Small intestine (tissue), 7 donors: Measurements from ENCODE around the gene PTPRCAP. TPM values are rescaled to one million over a fixed set of nuclear protein-coding genes. Genes with fewer than 3 reads are reported as not detected.

Experiments used
- DNase-seq, 2 donors: peaks; one replicate each; pipeline versions ENCODE4 v3.0.0 to v3.0.0-alpha.2; 2013
- FAIRE-seq: peaks from 2 replicates; lab custom pipeline; 2012; peaks lifted over from hg19 to GRCh38; lab: Jason Lieb, UNC
- H3K27ac ChIP-seq, 3 donors: one replicate each; pipeline ENCODE4 v1.5.1; 2013; ENCODE audit warnings: low read length in 2 of 3, mild to moderate bottlenecking in 2 of 3, control low read depth in 1 of 3, inconsistent platforms in 1 of 3, low read depth in 1 of 3, moderate library complexity in 1 of 3
- H3K27me3 ChIP-seq, 3 donors: one replicate each; pipeline ENCODE4 v1.6.1; 2013; ENCODE audit warnings: low read length in 3 of 3, inconsistent platforms in 1 of 3; ENCODE audit not compliant: control insufficient read depth in 3 of 3, insufficient read depth in 3 of 3
- H3K36me3 ChIP-seq, 3 donors: one replicate each; pipeline ENCODE4 v1.6.1; 2013; ENCODE audit warnings: low read length in 3 of 3, inconsistent platforms in 1 of 3, low read depth in 1 of 3, mild to moderate bottlenecking in 1 of 3, moderate library complexity in 1 of 3; ENCODE audit not compliant: control insufficient read depth in 3 of 3, insufficient read depth in 2 of 3
- H3K4me1 ChIP-seq, 3 donors: one replicate each; pipeline ENCODE4 v1.6.1; 2013; ENCODE audit warnings: low read length in 2 of 3, inconsistent platforms in 1 of 3, low read depth in 1 of 3, mild to moderate bottlenecking in 1 of 3, moderate library complexity in 1 of 3; ENCODE audit not compliant: control insufficient read depth in 3 of 3, insufficient read depth in 2 of 3
- H3K4me3 ChIP-seq, 3 donors: one replicate each; pipeline ENCODE4 v1.5.1; 2013; ENCODE audit warnings: low read length in 3 of 3, control low read depth in 1 of 3, inconsistent platforms in 1 of 3, low read depth in 1 of 3, mild to moderate bottlenecking in 1 of 3, moderate library complexity in 1 of 3
- H3K9me3 ChIP-seq, 2 donors: one replicate each; pipeline ENCODE4 v1.6.1; 2013; ENCODE audit warnings: low read depth in 1 of 2, low read length in 1 of 2; ENCODE audit not compliant: control insufficient read depth in 2 of 2, insufficient read depth in 1 of 2
- WGBS, 3 donors: extraction: QIAGEN DNeasy Blood & Tissue Kit; methylation state at CpG; one replicate each; pipeline ENCODE4 v1.1.7; 2013; 5-methylcytosine and 5-hydroxymethylcytosine counted together
- polyA plus RNA-seq, 4 donors: library from polyadenylated mRNA; stranded (reverse) in 3 of 4; unstranded in 1 of 4; fragments of 200-250 nt in 3 of 4; fragments of 120-200 nt in 1 of 4; gene quantifications; one replicate each; pipeline versions ENCODE4 v1.2.1 to v1.2.3, GENCODE V29; 2013
- donor health status: healthy with polysubstance abuse.
- donor health status: control.
- donor health status: control.
- donor health status: Bipolar disorder and iron deficiency.
- donor health status: healthy.

The PTPRCAP gene
- polyA plus RNA-seq, 4 donors = 7.5 to 34.6 (median 15.9) TPM

- no peak for DNase-seq
Observed at GRCh38 chr11:67411785-67412152, 25.7 kb downstream of the PTPRCAP start.

GRCh38 chr11:67410984-67411784 lies 26.3 kb downstream of the PTPRCAP start:
- no peak overlapping the region for H3K27ac ChIP-seq
- H3K4me3 ChIP-seq = no peak overlapping the region
- 68 to 81% (median 76%) methylated on average over 16 to 17 of the region's 17 CpGs for WGBS, 3 donors
- peaks cover 0 to 18% (median 2%) of the 10 kb centered on the region in 3 donors for H3K27me3 ChIP-seq
- FAIRE-seq (no peak), DNase-seq (no peak)
- no peaks in the 10 kb centered on the region for H3K9me3 ChIP-seq
- no peaks in the 10 kb centered on the region for H3K36me3 ChIP-seq
- H3K4me1 ChIP-seq = peaks cover 0 to 21% (median 2%) of the 10 kb centered on the region in 3 donors

More at GRCh38 chr11:67411785-67412152, 25.7 kb downstream of the PTPRCAP start:
- no peaks in the 10 kb centered on the region for H3K36me3 ChIP-seq
- WGBS, 3 donors = 30 to 60% (median 50%) methylated on average over 7 of the region's 7 CpGs
- no peaks in the 10 kb centered on the region for H3K9me3 ChIP-seq
- FAIRE-seq = no peak
- peaks cover 0 to 21% (median 2%) of the 10 kb centered on the region in 3 donors for H3K4me1 ChIP-seq
- H3K4me3 ChIP-seq = no peak overlapping the region
- no peak overlapping the region for H3K27ac ChIP-seq
- H3K27me3 ChIP-seq = peaks cover 0 to 18% (median 2%) of the 10 kb centered on the region in 3 donors

GRCh38 chr11:67410369-67410831 lies 27.1 kb downstream of the PTPRCAP start:
- Histone ChIP-seq H3K4me3 (no peak overlapping the region), H3K36me3 (no peaks in the 10 kb centered on the region), H3K9me3 (no peaks in the 10 kb centered on the region), H3K4me1 (peaks cover 0 to 24% (median 2%) of the 10 kb centered on the region in 3 donors), H3K27me3 (peaks cover 0 to 18% (median 2%) of the 10 kb centered on the region in 3 donors), H3K27ac (no peak overlapping the region)
- FAIRE-seq (no peak), DNase-seq (no peak)
- 50 to 57% (median 53%) methylated on average over 14 to 15 of the region's 15 CpGs for WGBS, 3 donors

GRCh38 chr11:67409781-67410368 lies 27.6 kb downstream of the PTPRCAP start:
- FAIRE-seq = no peak
- peaks cover 0 to 14% (median 2%) of the 10 kb centered on the region in 3 donors for H3K27me3 ChIP-seq

GRCh38 chr11:67409261-67409666 lies 28.2 kb downstream of the PTPRCAP start:
- Histone ChIP-seq H3K36me3 (no peaks in the 10 kb centered on the region), H3K4me3 (peak overlapping the region in 1 of 3 donors; percentile 38), H3K27me3 (peaks cover 0 to 12% (median 2%) of the 10 kb centered on the region in 3 donors), H3K4me1 (peaks cover 0 to 24% (median 0%) of the 10 kb centered on the region in 3 donors), H3K9me3 (no peaks in the 10 kb centered on the region), H3K27ac (peak overlapping the region in 1 of 3 donors; percentile 77)
- DNase-seq = peak in 1 of 2 donors; percentile 61
- no peak for FAIRE-seq
- WGBS, 3 donors = 56 to 67% (median 57%) methylated on average over 17 to 24 of the region's 24 CpGs

More at GRCh38 chr11:67409781-67410368, 27.6 kb downstream of the PTPRCAP start:
- Histone ChIP-seq H3K9me3 (no peaks in the 10 kb centered on the region), H3K27ac (peak overlapping the region in 1 of 3 donors; percentile 77), H3K4me1 (peaks cover 0 to 25% (median under 1%) of the 10 kb centered on the region in 3 donors), H3K36me3 (no peaks in the 10 kb centered on the region), H3K4me3 (peak overlapping the region in 1 of 3 donors; percentile 38)
- WGBS, 3 donors = 14 to 21% (median 18%) methylated on average over 11 to 13 of the region's 13 CpGs
- DNase-seq = peak; percentile 53 to 63

GRCh38 chr11:67408437-67409200 lies 28.9 kb downstream of the PTPRCAP start:
- 59 to 72% (median 66%) methylated on average over 18 of the region's 18 CpGs for WGBS, 3 donors
- FAIRE-seq (no peak), DNase-seq (no peak)
- Histone ChIP-seq H3K4me3 (no peak overlapping the region), H3K36me3 (no peaks in the 10 kb centered on the region), H3K27ac (peak overlapping the region in 2 of 3 donors; percentile 34 to 77), H3K4me1 (peaks cover 0 to 24% (median 0%) of the 10 kb centered on the region in 3 donors), H3K9me3 (no peaks in the 10 kb centered on the region), H3K27me3 (peaks cover 0 to 11% (median 2%) of the 10 kb centered on the region in 3 donors)

- H3K27me3 ChIP-seq = peaks cover 0 to 11% (median 0%) of the 10 kb centered on the region in 3 donors
- H3K4me3 ChIP-seq = peak overlapping the region in 1 of 3 donors; percentile 9
- no peaks in the 10 kb centered on the region for H3K36me3 ChIP-seq
- FAIRE-seq (no peak), DNase-seq (no peak)
- H3K9me3 ChIP-seq = no peaks in the 10 kb centered on the region
- WGBS, 3 donors = 53 to 67% (median 64%) methylated on average over 12 of the region's 12 CpGs
- peak overlapping the region in 2 of 3 donors; percentile 34 to 49 for H3K27ac ChIP-seq
- peaks cover 0 to 25% (median 2%) of the 10 kb centered on the region in 3 donors for H3K4me1 ChIP-seq
Observed at GRCh38 chr11:67407688-67408163, 29.8 kb downstream of the PTPRCAP start.
